Fibroblast of pulmonary artery (primary cell): ENCODE data around the gene MOB3A.
A peak's percentile ranks its signal among the peaks of the same experiment; 100 is the strongest.
"Not testable (repeated sequence)": the region's sequence is repeated elsewhere in the genome, so short reads cannot be mapped to it uniquely, and the experiment has no call there.

Source experiments
- DNase-seq: peaks from one replicate; pipeline ENCODE4 v3.0.0-alpha.2; 2010; ENCODE audit warnings: low read depth
- H3K4me3 ChIP-seq: replicated peaks from 2 replicates; pipeline ENCODE4 v1.5.1; 2011; ENCODE audit warnings: low read depth, mild to moderate bottlenecking, control low read depth, low read length, moderate library complexity
- TF ChIP-seq, protein P1 (sequence below): IDR thresholded peaks from 2 replicates; pipeline ENCODE4 v1.5.1; 2011; ENCODE audit warnings: mild to moderate bottlenecking, control low read depth, low read length, inconsistent platforms; ENCODE audit errors: missing control alignments

Gene MOB3A

GRCh38 chr19:2089001-2089711 is 7.0 kb downstream of the MOB3A start:
- peak; percentile 24 for DNase-seq
- H3K4me3 ChIP-seq: no peak overlapping the region
- TF ChIP-seq, protein P1, sequence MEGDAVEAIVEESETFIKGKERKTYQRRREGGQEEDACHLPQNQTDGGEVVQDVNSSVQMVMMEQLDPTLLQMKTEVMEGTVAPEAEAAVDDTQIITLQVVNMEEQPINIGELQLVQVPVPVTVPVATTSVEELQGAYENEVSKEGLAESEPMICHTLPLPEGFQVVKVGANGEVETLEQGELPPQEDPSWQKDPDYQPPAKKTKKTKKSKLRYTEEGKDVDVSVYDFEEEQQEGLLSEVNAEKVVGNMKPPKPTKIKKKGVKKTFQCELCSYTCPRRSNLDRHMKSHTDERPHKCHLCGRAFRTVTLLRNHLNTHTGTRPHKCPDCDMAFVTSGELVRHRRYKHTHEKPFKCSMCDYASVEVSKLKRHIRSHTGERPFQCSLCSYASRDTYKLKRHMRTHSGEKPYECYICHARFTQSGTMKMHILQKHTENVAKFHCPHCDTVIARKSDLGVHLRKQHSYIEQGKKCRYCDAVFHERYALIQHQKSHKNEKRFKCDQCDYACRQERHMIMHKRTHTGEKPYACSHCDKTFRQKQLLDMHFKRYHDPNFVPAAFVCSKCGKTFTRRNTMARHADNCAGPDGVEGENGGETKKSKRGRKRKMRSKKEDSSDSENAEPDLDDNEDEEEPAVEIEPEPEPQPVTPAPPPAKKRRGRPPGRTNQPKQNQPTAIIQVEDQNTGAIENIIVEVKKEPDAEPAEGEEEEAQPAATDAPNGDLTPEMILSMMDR: no peak

DNA sequence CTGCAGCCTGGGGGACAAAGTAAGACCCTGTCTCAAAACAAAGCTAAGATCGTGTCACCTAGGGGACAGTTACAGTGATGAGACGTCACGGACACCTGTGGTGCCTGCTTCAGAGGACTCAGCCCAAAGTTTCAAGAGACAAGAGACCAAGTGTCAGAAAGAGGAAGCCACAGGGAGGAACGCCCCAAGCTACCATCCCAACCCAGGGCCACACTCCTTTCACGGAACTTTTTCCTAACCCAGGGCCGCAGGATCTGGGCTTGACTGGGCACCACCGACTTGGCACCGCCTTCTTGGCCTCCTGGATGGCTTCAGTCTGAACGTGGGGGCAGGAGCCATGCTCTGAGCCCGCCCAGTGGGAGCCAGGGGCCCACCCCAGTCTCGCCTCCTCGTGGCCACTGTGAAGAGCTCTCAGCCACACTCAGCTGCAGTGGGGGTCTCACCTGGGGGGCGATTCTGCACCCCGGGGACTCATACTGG is 8.5 kb downstream of the MOB3A start:
- DNase-seq: no peak
- H3K4me3 ChIP-seq: no peak overlapping the region
- TF ChIP-seq, protein P1: no peak

DNA sequence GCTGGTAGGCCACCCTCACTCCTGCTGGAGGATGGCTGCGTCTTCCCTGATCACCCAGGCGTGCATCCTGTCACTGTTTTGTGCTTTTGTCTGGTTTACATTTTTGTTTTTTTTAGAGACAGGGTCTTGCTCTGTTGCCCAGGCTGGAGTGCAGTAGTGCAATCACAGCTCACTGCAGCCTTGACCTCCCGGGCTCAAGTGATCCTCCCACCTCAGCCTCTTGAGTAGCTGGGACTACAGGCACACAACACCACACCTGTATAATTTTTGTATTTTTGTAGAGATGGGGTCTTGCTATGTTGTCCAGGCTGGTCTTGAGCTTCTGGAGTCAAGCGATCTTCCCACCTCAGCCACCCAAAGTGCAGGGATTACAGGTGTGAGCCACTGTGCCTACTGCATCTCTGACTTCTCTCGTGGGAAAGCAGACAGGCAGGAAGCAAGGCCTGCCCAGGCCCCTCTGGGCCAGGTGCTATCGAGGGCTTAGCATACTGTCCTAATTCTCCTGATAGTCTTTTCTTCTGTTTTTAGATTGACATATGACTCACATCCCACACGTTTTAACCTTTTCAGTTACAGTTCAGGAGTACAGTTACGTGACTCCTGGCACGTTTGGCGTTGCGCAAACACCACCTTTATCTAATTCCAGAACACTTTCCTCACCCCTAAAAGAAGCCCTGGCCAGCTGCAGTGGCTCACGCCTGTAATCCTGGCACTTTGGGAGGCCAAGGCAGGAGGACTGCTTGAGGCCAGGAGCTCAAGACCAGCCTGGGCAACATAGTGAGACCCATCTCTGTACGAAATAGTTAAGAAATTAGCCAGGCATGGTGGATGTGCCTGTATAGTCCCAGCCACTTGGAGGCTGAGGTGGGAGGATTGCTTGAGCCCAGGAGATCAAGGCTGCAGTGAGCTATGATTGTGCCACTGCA is 9.2 kb downstream of the MOB3A start:
- not testable (repeated sequence) for H3K4me3 ChIP-seq

DNA sequence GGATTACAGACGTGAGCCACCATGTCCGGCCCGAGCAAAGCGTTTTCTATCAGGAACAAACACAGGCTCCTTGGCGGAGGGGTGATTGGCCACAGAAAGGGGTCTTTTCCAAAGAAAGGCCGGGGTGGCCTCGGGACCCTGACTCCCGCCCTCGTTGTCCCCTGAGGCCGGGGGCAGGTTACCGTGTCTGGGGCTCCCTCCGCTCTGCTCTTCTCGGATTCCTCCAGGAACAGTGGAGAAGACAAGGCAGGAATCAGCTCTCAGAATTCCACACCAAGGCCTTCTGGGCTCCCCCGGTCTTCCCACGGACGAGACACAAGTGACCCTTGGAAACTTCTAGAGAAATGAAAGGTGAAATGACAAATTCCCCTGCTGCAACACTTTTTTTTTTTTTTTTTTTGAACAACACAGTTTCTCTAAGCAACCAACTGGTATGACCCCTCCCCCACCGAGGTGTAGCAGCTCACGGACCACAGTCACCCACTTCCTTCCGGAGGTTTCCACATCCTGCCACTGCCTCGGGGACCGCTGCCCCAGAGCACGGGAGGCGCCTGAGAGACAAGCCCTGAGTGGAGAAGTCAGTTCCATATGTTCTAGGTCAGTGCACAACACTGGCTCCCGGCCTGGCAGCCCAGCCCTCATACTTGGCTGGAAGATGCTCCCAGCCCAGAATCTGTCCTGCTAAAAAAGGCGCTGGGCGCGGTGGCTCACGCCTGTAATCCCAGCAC is 11.0 kb downstream of the MOB3A start:
- H3K4me3 ChIP-seq: no peak overlapping the region
- peak; percentile 38 for DNase-seq
- TF ChIP-seq, protein P1: no peak

More for the DNA sequence above, 9.2 kb downstream of the MOB3A start:
- DNase-seq: peak; percentile 69

GRCh38 chr19:2083174-2083854 is 12.8 kb downstream of the MOB3A start:
- no peak overlapping the region for H3K4me3 ChIP-seq
- no peak for DNase-seq
- TF ChIP-seq, protein P1: no peak

DNA sequence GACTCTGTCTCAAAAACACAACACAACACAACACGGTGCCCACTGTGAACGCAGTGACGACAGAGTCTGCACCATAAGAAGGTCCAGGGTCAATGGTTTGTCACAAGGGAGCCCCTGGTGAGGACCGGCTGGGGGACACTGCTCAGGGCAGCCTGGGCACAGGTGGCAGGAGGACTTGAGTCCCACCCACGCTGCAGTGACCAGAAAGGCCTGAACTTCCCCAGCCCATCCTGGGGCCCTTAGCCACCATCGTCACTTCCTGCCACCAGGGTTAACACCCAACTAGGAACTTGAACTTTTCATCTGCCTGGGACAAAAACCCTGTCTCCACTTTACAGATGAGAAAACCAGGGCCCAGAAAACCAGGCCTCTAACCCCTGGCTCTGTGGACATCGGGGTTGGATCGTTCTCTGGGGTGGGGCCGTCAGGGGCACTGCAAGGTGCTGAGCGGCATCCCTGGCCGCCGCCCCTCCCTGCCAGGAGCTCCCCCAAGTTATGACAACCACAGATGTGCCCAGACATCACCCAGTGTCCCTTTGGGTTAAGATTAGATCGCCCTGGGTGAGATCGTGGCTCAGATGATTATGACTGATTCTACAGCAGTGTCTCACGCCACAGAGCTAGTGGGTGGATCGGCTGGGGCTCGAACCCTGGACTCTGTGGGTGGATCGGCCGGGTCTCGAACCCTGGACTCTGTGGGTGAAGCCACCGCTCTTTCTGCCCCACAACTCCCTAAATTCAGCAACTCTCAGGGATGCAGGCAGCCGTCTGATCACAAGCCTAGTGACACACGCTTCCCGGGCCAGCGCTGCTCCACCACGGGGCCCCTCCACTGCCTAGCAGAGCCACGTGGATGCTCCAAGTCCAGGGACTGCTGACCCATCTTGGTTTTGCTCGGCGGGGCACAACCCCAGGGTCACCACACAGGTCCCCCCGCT is 14.0 kb downstream of the MOB3A start:
- TF ChIP-seq, protein P1: no peak
- DNase-seq: no peak
- no peak overlapping the region for H3K4me3 ChIP-seq
